Chondrocyte (in vitro differentiated cells): ENCODE results near the gene SH3RF2. TPM values are rescaled to one million over a fixed set of nuclear protein-coding genes. Genes with fewer than 3 reads are reported as not detected.
"Not testable (repeated sequence)": the region's sequence is repeated elsewhere in the genome, so short reads cannot be mapped to it uniquely, and the experiment has no call there.

Source experiments
- DNase-seq: peaks from one replicate; pipeline ENCODE4 v3.0.0; 2021; ENCODE audit warnings: mixed read lengths, low spot score
- H3K27ac Mint-ChIP-seq: one replicate; pipeline ENCODE4 v1.8.0; 2021; ENCODE audit warnings: mild to moderate bottlenecking, moderate library complexity, mixed read lengths; ENCODE audit not compliant: unreplicated experiment
- H3K27me3 Mint-ChIP-seq: 2 replicates; pipeline ENCODE4 v1.8.0; 2021; ENCODE audit warnings: low read depth, mixed read lengths
- H3K36me3 Mint-ChIP-seq: 2 replicates; pipeline ENCODE4 v1.8.0; 2021; ENCODE audit warnings: low read depth, mixed read lengths
- H3K4me1 Mint-ChIP-seq: 2 replicates; pipeline ENCODE4 v1.8.0; 2021; ENCODE audit warnings: low read depth, mild to moderate bottlenecking, mixed read lengths
- H3K4me3 Mint-ChIP-seq: one replicate; pipeline ENCODE4 v1.8.0; 2021; ENCODE audit warnings: mild to moderate bottlenecking, moderate library complexity, mixed read lengths; ENCODE audit not compliant: unreplicated experiment
- H3K9me3 Mint-ChIP-seq: 2 replicates; pipeline ENCODE4 v1.8.0; 2021; ENCODE audit warnings: low read depth, mixed read lengths
- total RNA-seq: library from RNA; stranded (reverse); gene quantifications from 3 replicates; pipeline ENCODE4 v1.2.1, GENCODE V29; 2021
- TF ChIP-seq, protein P1 (sequence below): fragments of 200-600 bp; sonication (generic); IDR thresholded peaks from 2 replicates; pipeline ENCODE4 v1.5.0; 2021; ENCODE audit warnings: antibody characterized with exemption, mild to moderate bottlenecking, moderate library complexity

SH3RF2 gene
- total RNA-seq, 1 donor from 2014 or later = 0.42 TPM

DNA sequence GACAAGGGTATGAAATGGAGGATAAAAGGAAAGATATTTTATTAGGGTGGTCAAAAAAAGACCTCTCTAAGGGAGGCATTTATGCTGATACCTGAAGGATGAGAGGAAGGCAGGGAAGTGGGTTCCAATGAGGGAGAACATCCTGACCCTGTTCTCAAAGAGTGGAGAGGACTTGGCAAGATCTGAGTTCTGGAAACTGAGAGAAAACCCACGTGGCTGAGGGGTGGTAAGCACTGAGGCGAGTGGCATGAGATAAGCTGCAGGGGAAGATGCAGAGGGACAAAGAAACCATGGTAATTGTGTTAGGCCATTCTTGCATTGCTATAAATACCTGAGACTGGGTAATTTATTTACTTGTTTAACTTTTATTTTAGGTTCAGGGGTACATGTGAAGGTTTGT, 16.8 kb downstream of the SH3RF2 start:
- peaks cover 2% of the 10 kb centered on the region for H3K36me3 Mint-ChIP-seq
- DNase-seq = no peak
- no peaks in the 10 kb centered on the region for H3K27me3 Mint-ChIP-seq
- H3K4me1 Mint-ChIP-seq = no peaks in the 10 kb centered on the region
- H3K27ac Mint-ChIP-seq = no peak overlapping the region
- TF ChIP-seq, protein P1, sequence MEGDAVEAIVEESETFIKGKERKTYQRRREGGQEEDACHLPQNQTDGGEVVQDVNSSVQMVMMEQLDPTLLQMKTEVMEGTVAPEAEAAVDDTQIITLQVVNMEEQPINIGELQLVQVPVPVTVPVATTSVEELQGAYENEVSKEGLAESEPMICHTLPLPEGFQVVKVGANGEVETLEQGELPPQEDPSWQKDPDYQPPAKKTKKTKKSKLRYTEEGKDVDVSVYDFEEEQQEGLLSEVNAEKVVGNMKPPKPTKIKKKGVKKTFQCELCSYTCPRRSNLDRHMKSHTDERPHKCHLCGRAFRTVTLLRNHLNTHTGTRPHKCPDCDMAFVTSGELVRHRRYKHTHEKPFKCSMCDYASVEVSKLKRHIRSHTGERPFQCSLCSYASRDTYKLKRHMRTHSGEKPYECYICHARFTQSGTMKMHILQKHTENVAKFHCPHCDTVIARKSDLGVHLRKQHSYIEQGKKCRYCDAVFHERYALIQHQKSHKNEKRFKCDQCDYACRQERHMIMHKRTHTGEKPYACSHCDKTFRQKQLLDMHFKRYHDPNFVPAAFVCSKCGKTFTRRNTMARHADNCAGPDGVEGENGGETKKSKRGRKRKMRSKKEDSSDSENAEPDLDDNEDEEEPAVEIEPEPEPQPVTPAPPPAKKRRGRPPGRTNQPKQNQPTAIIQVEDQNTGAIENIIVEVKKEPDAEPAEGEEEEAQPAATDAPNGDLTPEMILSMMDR = no peak
- peaks cover 10% of the 10 kb centered on the region for H3K9me3 Mint-ChIP-seq
- H3K4me3 Mint-ChIP-seq = no peak overlapping the region

DNA sequence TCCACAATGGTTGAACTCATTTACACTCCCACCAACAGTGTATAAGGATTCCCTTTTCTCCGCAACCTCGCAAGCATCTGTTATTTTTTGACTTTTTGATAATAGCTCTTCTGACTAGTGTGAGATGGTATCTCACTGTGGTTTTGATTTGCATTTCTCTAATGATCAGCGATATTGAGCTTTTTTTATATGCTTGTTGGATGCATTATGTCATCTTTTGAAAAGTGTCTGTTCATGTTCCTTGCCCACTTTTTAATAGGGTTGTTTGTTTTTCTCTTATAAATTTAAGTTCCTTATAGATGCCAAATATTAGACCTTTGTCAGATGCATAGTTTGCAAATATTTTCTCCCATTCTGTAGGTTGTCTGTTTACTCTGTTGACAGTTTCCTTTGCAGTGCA, 17.8 kb downstream of the SH3RF2 start:
- not testable (repeated sequence) for DNase-seq, H3K27ac Mint-ChIP-seq, H3K4me3 Mint-ChIP-seq, H3K27me3 Mint-ChIP-seq, H3K4me1 Mint-ChIP-seq, H3K36me3 Mint-ChIP-seq
- H3K9me3 Mint-ChIP-seq = peaks cover 10% of the 10 kb centered on the region

DNA sequence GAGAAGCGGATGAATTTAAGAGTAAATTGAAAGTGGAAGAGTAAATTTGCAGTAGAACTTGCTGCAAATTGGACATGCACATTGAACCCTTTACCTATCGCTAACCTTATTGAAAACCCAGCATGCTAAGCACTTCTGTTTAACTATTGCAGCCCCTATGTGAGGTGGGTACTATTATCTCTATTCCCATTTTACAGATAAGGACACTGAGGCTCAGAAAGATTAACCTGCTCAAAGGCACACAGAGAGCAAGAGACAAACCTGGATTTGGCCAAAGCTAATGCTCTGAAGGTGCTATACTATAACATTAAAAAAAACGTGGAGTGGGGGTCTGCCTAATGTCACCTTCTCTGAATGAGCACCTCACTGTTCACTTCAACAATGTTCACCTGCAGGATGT, 21.0 kb downstream of the SH3RF2 start:
- Mint-ChIP-seq H3K27ac (no peak overlapping the region), H3K9me3 (peaks cover 10% of the 10 kb centered on the region), H3K4me3 (no peak overlapping the region), H3K4me1 (peaks cover 20% of the 10 kb centered on the region), H3K36me3 (peaks cover 2% of the 10 kb centered on the region), H3K27me3 (no peaks in the 10 kb centered on the region)
- DNase-seq = no peak
- TF ChIP-seq, protein P1 = no peak

DNA sequence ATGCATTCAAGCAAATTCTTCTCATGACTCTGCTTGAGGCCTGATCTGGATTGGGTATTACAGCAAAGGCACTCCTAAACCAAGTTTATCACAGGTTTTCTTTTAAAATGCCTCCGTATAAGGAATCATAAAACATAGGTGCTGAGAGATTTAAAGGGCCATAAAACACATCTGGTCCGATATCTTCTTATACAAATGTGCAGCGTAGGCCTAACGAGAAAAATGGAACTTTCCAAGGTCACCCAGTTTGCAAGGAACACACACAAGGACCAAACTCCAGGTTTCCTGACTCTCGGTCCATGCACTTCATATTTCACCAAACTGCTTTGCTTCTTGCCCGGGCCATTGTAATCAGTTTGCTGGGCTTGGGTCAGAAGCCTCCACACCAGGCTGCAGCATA, 22.1 kb downstream of the SH3RF2 start:
- Mint-ChIP-seq H3K4me3 (no peak overlapping the region), H3K9me3 (peaks cover 10% of the 10 kb centered on the region), H3K4me1 (peaks cover 22% of the 10 kb centered on the region), H3K27me3 (no peaks in the 10 kb centered on the region), H3K27ac (no peak overlapping the region), H3K36me3 (peaks cover 2% of the 10 kb centered on the region)
- no peak for DNase-seq
- TF ChIP-seq, protein P1 = no peak

DNA sequence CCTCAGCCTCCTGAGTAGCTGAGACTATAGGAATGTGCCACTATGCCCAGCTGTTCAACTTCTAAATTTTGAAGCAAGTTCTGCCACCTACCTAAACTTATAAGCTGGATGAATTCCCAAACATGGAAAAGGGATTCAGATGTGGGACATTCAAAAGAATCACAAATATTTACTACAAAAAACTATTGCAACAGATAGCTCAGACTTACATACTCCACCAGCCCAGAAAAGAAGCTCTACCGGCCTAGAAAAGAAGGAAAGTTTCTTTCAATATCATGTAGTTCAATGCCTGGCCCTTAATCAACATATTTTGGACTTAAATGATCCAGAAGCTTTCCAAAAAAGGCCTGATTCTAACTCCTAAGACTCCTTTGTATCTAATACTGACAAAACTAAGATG, 23.8 kb downstream of the SH3RF2 start:
- DNase-seq = no peak
- no peak overlapping the region for H3K27ac Mint-ChIP-seq
- H3K36me3 Mint-ChIP-seq = no peaks in the 10 kb centered on the region
- TF ChIP-seq, protein P1 = no peak
- peaks cover 22% of the 10 kb centered on the region for H3K4me1 Mint-ChIP-seq
- no peaks in the 10 kb centered on the region for H3K9me3 Mint-ChIP-seq
- no peak overlapping the region for H3K4me3 Mint-ChIP-seq
- no peaks in the 10 kb centered on the region for H3K27me3 Mint-ChIP-seq

DNA sequence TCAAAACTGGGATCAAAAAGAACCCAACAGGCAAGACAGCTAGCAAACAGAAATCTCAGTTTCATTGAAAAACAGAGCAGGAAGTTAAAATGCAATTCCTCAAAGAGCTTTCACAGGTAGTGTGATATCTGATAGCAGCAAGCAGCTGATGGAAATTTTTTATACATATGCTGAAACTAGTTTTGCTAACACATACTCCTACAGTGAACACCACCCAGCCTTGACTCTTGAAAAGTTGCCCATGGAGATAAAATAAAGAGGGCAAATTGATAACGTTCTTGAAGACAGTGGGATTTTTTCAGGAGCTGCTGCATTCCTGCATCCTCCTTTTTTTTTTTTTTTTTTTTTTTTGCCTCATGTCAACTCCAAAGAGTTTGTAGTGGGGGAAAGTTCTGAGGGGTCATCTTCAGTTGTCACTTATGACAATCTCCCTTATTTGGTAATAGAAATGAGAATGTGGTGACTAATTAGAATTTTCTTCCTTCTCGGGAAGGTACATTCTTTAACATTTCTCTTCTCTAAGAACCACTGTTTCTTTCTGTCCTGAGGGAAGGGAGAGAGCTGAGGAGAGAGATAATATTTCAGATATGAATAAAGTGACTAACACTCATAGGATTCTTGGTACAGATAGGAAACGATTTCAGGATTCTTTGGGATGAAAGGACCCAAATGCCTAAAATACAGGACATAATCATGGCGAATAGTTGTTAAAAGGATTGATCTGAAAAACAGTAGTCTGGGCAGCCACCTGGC, 24.6 kb downstream of the SH3RF2 start:
- H3K27ac Mint-ChIP-seq = no peak overlapping the region
- H3K36me3 Mint-ChIP-seq = no peaks in the 10 kb centered on the region
- H3K27me3 Mint-ChIP-seq = no peaks in the 10 kb centered on the region
- TF ChIP-seq, protein P1 = no peak
- peaks cover 22% of the 10 kb centered on the region for H3K4me1 Mint-ChIP-seq
- no peak overlapping the region for H3K4me3 Mint-ChIP-seq
- no peak for DNase-seq
- H3K9me3 Mint-ChIP-seq = no peaks in the 10 kb centered on the region
